ENCODE data around the gene LHFPL6.

LHFPL6 gene

DNA sequence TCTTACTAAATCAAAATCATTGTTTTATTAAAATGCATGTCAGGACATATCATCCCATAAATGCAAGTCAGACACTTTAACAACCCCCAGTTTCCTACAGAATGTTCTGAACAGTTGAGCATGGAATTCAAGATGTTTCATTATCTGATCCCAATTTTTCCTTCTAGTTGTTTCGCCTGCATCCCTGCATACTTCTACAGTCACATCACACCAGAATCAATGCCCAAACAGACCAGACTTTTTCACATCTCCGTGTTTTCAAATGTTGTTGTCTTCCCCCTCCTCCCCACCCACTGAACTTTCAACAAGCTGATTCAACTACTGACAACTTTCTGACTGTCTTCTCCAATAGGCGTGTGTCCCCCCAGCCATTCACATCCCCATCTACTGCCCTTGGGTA is 48.6 kb downstream of the LHFPL6 start:
- no peak for DNase-seq (ENCODE audit: low read depth)

DNA sequence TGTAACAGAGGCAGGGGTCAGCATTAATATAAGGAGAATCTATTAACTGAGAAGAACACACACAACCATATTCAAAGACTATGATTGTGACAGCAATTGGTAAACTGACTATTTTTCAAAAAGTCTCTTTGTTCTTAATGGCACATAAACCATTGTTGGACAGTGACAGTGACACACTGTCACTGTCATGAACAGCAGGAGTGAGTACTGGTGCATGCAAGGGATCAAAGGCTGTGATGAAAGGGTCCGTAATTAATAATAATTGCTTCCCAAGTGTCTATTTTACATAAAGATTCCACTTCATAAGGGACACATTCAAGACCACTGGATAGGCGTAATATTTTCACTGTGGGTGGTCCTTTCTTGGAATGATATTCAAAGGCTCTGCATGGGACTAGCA is 50.7 kb downstream of the LHFPL6 start:
- DNase-seq (ENCODE audit: low read depth), result no peak

DNA sequence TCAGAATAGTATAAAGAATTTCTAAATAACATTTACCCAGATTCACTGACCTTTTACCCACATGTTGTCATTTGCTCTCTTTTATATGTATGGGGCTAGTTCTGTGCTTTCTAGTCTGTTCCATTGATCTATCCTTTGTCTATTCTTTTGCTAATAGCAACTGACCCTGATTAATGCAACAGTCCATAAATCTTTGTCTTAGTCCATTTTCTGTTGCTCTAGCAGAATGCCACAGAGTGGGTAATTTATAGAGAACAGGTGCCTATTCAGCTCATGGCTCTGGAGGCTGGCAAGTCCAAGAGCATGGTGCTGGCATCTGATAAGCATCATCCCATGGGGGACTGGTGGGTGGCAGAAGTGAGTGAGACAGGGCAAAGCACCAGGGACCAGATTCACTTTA is 52.1 kb downstream of the LHFPL6 start:
- no peak for DNase-seq (ENCODE audit: low read depth)

DNA sequence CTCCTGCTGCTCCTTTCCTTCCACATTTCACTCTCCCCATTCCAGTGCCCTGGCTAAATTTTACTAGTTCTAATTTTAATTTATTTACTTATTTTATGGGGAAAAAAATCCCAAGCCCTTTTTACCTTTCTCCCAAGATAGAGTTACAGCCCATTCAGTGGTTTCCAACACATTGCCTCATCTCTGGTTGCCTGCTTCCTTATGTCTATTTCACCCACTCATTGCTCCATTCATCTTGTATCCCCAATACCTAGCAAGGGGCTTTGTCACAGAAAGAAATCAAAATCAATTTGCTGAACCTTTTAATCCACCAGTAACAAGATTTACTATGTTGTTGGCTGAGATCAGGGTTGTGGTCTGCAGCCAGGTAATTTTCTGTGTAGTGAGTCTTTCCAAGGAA is 55.9 kb downstream of the LHFPL6 start:
- DNase-seq (ENCODE audit: low read depth), result no peak

DNA sequence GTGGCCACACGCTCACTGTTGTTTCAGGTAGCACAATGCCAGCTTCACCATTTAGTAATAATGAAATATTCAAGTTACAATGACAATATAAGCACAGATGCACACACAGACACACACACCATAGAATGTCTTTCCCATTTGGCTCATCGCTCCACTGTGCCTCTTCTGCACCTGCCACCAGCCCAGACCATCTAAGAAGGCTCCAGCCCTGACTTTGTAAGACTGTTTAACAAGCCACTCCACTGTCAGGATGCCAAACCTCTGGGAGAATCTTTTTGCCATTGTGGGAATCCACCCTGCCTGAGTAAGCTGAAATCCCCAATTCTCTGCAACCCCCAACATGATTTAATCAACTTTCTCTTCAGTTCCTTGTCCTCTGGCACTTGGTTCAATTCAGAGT is 60.6 kb downstream of the LHFPL6 start:
- no peak for DNase-seq (ENCODE audit: low read depth)

DNA sequence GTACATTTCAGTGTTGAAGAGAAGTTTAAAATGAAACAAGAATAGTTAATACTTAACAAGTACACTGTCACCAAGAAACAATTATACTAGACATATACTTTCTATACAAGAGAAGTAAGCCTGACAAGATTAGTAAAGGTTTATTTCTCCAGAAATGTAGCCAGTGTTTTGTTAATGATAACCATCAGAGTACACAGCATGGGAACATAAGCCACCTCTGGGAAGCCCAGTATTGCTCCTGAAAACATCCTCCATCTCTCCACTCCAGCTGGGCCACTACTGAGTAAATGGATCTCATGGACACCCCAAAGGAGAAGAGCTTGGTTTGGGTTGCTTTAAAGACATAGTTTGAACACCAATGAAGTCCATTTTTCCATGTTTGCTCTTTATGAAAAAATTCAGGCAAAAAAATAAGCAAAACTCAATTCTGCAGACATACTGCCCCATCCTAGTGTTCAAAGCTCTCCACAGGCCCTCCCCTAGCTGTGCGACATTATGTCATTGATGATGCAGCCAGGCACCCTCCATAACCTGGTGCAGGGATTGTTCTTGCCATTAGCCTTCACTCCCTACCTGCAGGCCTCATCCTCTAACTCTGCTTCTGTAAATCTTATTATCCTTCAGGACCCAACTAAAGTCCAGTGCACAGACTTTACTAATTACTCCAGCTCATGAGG is 61.9 kb downstream of the LHFPL6 start:
- no peak for DNase-seq (ENCODE audit: low read depth)

DNA sequence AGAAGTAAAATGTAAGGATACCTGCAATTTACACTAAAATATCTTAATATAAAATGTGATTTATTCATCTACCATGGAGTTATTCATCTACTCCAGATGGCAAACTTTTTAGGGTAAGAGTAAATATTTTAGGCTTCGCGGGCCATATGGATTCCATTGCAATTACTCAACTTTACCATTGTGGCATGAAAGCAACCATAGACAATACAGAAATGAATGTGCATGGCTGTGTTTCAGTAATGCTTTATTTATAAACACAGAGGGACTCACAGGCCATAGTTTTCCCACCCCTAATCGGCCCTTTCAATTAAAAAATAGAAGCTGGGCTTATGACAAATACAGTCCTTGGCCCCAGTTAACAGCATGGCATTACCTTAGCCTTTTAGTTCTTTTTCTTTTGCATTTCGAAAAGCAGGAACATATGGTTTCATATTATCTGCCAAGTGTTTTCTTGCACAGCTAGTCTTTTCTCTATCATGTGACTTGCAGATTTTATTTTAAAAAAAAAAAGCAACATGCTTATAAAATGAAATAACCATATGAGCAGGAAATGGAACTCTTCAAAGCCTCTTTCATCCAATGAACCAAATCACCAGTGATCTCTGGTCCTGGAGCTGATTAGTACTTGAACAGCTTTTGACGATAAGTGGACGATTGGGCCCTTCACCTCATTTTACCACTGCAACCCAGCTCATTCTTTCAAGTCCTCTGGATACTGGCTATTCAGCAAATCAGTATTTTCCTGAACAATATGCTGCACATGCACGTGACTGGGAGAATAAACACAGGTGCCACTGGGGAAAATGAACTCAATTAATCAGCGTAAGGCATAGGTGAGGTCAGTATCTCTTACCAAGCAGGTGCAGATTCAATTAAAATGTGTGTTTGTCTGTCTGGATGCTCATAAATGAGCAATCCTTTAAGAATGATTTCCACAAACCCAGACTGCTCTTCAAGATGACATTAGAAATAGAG is 63.9 kb downstream of the LHFPL6 start:
- DNase-seq (ENCODE audit: low read depth), result no peak

DNA sequence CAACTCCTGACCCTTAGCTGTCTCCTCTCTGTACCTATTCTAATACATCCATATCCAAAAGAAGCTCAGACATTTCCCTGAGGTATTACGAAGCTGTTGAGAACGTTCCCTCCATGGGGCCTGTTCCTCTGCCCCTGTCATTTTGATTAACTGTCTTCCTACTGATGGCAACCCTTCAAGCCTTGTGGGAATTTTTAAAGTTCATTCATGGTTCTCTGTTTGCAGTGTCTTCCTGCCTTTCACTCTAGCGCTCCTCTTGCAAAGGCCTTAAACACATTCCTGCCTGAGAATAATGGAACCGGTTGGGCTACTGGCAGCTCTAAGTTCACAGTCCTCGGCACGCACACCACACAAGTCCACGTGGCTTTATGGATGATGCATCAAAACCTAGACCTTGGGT is 66.1 kb downstream of the LHFPL6 start:
- no peak for DNase-seq (ENCODE audit: low read depth)

DNA sequence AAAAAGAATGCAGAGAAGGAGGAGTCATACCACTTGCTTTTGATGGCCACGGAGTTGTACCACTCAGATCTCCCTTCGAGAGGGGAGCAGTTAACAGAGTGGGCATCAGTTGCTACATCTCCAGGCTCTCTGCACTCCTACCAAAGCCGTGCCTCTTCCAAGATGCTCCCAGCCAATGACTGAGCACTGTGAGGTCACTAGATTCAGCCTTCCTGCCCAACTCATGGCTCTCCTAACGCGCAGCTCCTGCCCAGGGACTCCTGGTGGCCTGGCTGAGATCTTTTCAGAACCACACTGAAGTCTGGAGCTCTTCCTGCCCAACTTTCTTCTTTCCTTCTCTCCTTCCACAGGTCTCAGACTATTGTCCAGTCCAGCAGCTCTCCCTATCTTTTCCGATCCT is 66.7 kb downstream of the LHFPL6 start:
- DNase-seq (ENCODE audit: low read depth), result no peak

DNA sequence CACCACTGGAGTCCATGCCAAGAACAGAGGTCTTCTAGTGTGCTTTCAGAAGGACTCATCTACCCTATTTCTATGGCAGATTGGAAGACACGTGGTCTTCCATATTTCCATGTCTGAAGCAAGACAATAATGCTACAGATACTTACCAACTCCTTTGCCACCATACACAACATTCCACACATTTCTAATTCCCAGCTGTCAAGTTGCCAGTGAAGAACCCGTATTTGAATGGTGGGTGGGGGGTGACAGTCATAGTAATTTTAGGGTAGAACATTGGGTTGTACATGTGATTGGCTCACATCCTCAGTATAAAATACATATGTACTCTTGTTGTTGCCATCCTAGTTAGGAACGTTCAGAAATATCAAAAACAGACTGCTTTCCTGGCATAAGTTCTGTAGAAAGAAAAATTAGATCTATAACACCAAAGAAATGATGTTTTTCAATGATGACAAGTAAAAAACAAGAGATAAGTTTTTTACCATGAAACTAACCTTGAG is 69.3 kb downstream of the LHFPL6 start:
- no peak for DNase-seq (ENCODE audit: low read depth)

DNA sequence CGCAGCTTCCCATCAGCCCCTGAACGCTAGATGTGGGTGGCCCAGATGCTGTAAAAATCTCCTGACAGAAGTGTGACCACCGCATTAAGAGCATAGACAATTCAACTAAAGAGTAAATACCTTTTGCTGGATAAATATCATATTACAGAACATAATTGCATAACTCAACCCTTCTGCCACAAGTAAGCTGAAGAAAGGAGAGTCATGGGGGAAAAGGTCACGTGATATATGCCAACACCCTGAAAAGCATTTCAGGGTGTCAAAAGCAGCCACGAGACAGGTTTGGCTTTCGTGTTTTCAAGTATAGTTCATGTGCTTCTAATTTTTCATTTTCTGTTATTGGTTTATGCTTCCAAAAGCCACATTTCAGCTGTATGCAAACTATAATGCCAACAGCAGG is 71.3 kb downstream of the LHFPL6 start:
- no peak for DNase-seq (ENCODE audit: low read depth)

DNA sequence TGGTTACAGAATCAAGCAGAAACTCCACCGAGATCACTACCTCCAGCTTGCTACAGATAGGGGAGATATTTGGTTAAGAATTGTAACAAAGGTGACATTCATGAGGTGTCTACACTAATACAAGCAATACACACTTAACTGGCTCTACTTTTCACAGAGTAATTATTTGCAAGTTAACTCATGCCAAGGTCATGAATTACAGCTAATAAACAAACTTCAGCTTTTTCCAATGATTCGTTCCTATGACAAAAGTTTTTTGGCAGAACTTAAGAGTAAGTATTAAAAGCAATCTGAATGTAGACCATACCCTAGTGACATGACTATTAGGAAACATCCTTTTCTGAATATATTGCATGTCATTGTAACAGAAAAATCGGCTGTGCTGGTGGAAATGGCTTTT is 72.1 kb downstream of the LHFPL6 start:
- no peak for DNase-seq (ENCODE audit: low read depth)

DNA sequence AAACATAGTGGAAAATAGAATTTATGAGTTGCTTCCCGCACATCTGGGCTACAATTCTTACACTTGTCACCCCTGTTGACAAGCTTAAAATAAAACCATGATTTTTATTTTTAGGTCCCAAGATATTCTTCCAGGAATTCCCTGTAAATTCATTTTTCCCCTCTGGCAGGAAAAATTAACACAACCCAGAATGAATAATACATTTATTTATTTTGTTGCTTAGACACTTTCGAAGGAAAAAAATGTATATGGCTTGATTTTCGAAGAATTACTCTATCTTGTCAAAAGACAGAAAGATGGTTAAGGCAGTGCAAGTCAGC is 74.4 kb downstream of the LHFPL6 start:
- DNase-seq (ENCODE audit: low read depth), result no peak

DNA sequence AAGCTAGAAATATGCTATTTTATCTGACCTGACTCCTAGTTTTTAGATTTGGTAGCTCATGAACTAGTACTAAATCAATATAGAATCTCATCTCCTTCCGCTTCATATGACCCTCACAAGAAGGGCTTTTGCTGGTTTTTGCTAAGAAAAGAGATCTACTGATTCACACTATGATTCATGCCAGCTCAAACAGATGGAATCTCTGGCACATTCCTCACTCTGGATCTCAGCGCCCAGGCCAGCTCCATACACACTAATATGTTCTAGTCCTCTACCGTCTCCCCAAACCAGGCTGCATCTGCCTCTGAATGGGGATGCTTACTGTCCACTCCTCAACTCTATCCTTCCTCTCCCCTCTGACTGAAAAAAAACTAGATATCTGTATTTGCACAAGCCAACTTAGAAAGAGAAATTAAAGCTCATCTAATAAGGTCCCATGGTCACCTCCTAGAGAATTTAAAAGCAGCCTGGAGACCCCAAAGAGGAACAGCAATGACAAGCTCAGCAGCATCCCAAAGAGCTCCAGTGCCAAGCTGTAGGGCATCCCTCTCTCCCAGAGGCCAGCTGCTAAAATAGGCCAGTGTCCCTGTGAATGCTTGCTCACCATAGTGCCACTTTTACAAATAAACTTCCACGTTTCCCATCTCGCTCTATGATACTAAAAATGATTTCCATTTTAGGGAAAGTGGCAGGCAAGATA is 74.9 kb downstream of the LHFPL6 start:
- DNase-seq (ENCODE audit: low read depth), result no peak

DNA sequence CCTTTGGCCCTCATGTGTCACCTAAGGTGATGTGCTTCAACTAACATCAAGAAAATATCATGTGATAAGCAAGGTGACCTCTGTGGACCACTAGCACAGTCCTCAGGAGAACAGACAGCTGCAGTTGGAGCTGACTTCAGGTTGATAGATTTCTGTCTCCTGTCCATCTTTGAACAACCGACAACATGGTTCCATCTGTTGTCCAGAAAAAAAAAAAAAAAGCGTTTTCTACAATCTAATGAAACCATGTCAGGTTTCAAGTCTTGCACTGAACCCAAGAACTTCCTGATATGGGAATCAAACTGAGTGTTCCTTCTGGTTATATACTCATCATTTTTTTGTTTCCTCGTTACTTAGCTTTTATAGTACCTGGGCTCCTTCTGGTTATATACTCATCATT is 75.7 kb downstream of the LHFPL6 start:
- DNase-seq (ENCODE audit: low read depth), result no peak

DNA sequence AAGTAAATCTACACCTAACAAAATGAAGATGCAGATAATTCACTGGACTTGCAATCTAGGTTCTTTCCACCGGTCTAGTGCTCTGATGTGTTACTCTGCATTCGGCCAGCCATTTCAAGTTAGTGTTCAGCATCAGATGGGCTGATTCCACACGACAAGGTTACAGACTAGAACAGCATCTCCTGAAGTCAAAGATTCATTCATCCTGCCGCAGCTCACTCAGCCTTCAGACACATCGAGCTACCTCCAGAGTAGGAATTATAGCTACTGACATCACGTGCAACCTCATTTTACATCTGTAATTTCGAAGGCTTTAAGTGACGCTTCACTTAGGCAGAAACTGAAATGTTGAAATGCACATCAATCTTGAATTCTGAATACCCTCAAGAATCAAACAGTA is 76.5 kb downstream of the LHFPL6 start:
- DNase-seq (ENCODE audit: low read depth), result no peak

DNA sequence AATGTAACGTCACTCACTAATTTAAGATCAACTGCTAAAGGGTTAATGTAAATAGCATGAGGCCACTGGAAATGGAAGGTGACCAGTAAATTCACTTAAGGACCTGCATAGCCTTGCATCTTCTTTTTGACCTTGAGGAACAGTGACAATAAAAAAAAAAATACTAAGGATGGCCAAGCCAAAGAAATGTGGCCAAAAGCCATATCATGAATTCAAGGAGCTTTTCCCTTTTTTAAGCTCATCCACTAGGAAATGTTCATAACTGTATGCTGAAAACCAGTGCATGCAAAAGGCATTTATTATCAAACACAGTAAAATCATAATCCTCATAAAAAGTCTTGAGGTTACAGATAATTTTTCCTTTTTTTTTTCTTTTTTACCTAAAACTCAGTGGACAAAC is 77.5 kb downstream of the LHFPL6 start:
- DNase-seq (ENCODE audit: low read depth), result no peak

DNA sequence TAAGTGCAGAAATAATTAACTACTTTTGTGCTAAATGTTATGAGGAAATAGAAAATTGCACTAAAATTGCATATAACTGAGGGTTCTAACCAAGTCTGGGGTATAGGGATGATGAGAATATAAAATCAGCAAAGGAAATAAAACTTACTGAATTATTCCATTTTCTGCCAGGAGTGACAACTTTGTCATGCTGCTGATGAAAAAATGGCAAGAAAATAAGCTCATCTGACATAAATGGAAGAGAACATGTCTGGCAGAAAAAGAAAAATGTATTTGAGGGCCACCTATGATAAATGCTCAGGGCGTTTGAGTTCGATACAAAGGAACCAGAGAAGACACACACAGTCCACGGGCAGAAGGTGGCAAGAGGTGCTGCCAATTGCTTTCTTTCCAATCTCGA is 78.2 kb downstream of the LHFPL6 start:
- no peak for DNase-seq (ENCODE audit: low read depth)

DNA sequence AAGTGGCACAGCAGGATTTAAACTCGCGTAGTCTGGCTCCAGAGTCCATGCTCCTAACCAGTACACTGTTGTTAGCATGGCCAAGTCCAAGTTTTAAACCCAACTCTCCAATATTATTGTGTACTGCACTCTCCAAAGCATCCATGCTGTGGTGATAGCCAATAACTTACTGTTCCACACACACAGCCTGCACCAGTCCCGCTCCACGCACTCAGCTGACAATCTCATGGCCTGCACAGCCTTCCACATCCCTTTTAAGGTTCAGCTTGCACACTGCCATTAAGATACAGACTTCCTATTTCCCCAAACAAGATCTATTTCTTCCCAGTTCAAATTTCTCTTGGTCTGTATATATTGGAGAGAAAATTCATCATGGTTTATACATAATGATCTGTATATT is 80.7 kb downstream of the LHFPL6 start:
- no peak for DNase-seq (ENCODE audit: low read depth)

DNA sequence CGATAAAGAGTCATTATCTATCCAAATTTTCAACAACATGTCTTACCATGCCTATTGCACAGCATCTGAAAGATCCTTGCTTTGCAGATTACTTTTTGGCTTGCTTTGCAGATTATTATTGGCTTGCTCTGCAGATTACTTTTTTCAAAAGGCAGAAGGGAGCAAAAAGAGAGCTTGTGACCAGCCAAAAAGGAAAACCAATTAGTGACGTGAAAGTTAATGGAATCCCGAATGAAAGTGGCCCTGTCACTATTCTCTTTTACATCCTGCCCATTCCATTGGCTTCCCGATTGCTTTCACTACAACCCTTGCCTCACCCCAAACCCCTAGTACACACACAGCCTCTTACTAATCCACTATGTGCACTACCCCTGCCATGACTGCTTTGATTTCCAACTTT is 81.3 kb downstream of the LHFPL6 start:
- no peak for DNase-seq (ENCODE audit: low read depth)

DNA sequence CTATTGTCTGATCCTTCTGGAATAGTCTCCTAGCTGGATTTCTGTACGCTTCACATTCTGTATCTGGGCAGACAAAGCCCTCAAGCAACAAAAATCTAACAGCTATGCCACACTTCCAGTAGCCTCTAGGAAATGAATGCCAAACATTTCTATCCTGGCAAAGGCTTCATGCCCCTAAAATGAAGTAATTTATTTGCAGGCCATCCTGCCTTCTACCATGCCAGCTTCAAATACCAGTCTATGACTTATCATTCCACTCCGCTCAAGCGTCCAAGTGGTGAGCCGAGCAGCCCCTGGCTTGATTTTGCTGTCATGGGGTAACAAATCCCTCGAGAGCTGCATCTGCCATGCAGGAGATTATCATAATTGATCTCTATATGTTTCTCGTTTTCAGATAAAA is 86.9 kb downstream of the LHFPL6 start:
- no peak for DNase-seq (ENCODE audit: low read depth)

DNA sequence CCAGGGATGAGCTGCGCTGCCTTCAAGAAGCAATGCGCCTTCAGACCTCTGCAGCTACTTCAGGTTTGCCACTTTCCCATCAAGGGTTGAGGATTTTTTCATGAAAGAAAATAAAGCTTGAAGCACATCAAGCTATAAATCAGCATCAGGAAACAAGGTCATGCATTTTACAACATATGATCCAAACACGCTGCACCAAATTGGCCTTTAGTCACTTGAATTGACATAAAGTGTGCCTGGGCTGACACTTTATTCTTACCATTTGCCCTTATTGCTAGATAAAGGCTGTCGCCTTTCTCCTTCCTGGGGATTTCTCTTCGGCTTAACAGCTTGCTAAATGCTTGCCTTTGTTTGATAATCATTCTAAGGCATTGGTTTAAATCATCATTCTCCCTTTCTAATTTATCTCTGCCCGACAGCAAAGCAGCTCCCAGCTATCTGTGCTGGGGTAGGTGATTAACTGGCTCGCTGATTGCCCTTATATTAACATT is 87.7 kb downstream of the LHFPL6 start:
- DNase-seq (ENCODE audit: low read depth), result no peak

DNA sequence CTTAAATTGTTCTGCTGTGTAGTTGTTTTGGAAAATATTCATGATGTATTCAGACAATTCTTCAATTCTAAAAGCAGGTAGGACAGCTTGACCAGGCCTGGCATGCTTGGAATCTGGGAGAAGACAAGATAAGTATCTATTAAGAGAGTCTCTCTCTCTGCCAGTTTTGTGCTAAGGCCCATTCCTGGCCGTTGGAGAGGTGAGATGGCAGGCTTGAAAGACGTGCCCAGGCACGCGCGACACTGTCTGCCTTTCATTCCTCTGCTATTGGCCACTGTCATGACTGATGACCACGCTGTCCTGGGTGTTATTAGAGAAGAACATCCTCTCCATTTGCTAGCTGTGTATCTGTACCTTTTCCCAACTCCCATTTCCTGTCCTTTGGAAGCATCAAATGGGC is 90.3 kb downstream of the LHFPL6 start:
- no peak for DNase-seq (ENCODE audit: low read depth)
